SK-N-SH treated with all-trans-retinoic acid at 6 μM for 48 hours (cell line): ENCODE data around the gene LRFN5.

Experiments
- ATAC-seq: fragments of 200-7000 bp; cut with Tn5 transposase; 3 replicates; pipeline ENCODE4 v1.9.1; 2020; ENCODE audit warnings: mild to moderate bottlenecking, moderate library complexity
- ARNTL ChIP-seq: fragments of 450-650 bp; formaldehyde crosslinking; IDR thresholded peaks from 2 replicates; pipeline ENCODE4 v1.5.0; 2020; ENCODE audit warnings: low read depth, mild to moderate bottlenecking, moderate library complexity, borderline replicate concordance
- CSDC2 ChIP-seq: fragments of 250-450 bp; sonication (Bioruptor Pico); IDR thresholded peaks from 2 replicates; pipeline ENCODE4 v1.5.0; 2020; ENCODE audit warnings: mild to moderate bottlenecking, moderate library complexity
- ESRRG ChIP-seq: fragments of 250-450 bp; sonication (Bioruptor Pico); IDR thresholded peaks from 2 replicates; pipeline ENCODE4 v1.6.1; 2021; ENCODE audit warnings: mild to moderate bottlenecking
- GLIS3 ChIP-seq: fragments of 250-450 bp; sonication (Bioruptor Pico); IDR thresholded peaks from 2 replicates; pipeline ENCODE4 v1.5.0; 2020; ENCODE audit warnings: mild to moderate bottlenecking, moderate library complexity
- ISL1 ChIP-seq: fragments of 250-450 bp; sonication (Bioruptor Pico); IDR thresholded peaks from 2 replicates; pipeline ENCODE4 v2.1.2; 2022; ENCODE audit warnings: mild to moderate bottlenecking, moderate library complexity
- PPARA ChIP-seq: fragments of 250-450 bp; sonication (Bioruptor Pico); IDR thresholded peaks from 2 replicates; pipeline ENCODE4 v1.5.0; 2020; ENCODE audit warnings: mild to moderate bottlenecking, borderline replicate concordance
- RARB ChIP-seq: fragments of 250-450 bp; sonication (Bioruptor Pico); IDR thresholded peaks from 2 replicates; pipeline ENCODE4 v1.8.0; 2021; ENCODE audit warnings: mild to moderate bottlenecking, moderate library complexity
- TCF4 ChIP-seq: fragments of 250-450 bp; sonication (Bioruptor Pico); IDR thresholded peaks from 2 replicates; pipeline ENCODE4 v1.8.0; 2021; ENCODE audit warnings: mild to moderate bottlenecking, moderate library complexity, borderline replicate concordance
- TOX ChIP-seq: fragments of 250-450 bp; sonication (Bioruptor Pico); IDR thresholded peaks from 2 replicates; pipeline ENCODE4 v1.8.0; 2021; ENCODE audit warnings: mild to moderate bottlenecking, moderate library complexity, borderline replicate concordance
- ZFP3 ChIP-seq: fragments of 250-450 bp; sonication (Bioruptor Pico); IDR thresholded peaks from 2 replicates; pipeline ENCODE4 v1.5.0; 2020; ENCODE audit warnings: mild to moderate bottlenecking, moderate library complexity
- ZFP30 ChIP-seq: fragments of 450-650 bp; formaldehyde crosslinking; IDR thresholded peaks from 2 replicates; pipeline ENCODE4 v1.5.0; 2022; ENCODE audit warnings: mild to moderate bottlenecking, moderate library complexity
- ZNF565 ChIP-seq: fragments of 450-650 bp; formaldehyde crosslinking; conservative IDR thresholded peaks from 2 replicates; pipeline ENCODE4 v1.5.0; 2020; ENCODE audit warnings: low read depth, mild to moderate bottlenecking, moderate library complexity
- ZNF70 ChIP-seq: fragments of 450-650 bp; formaldehyde crosslinking; IDR thresholded peaks from 2 replicates; pipeline ENCODE4 v1.5.0; 2020; ENCODE audit warnings: mild to moderate bottlenecking, moderate library complexity
- ZNF8 ChIP-seq: fragments of 450-650 bp; formaldehyde crosslinking; IDR thresholded peaks from 2 replicates; pipeline ENCODE4 v1.5.0; 2020; ENCODE audit warnings: mild to moderate bottlenecking, moderate library complexity
- TF ChIP-seq, protein P1 (sequence below): fragments of 250-450 bp; sonication (Bioruptor Pico); IDR thresholded peaks from 2 replicates; pipeline ENCODE4 v1.5.1; 2021; ENCODE audit warnings: mild to moderate bottlenecking, moderate library complexity
- TF ChIP-seq, protein P2 (sequence below): fragments of 250-450 bp; sonication (Bioruptor Pico); IDR thresholded peaks from 2 replicates; pipeline ENCODE4 v1.8.0; 2021; ENCODE audit warnings: low read depth, mild to moderate bottlenecking, moderate library complexity, borderline replicate concordance
- TF ChIP-seq, protein P3 (sequence below): fragments of 250-450 bp; sonication (Bioruptor Pico); IDR thresholded peaks from 2 replicates; pipeline ENCODE4 v1.8.0; 2020; ENCODE audit warnings: mild to moderate bottlenecking, moderate library complexity, borderline replicate concordance
- TF ChIP-seq, protein P4 (sequence below): fragments of 250-450 bp; sonication (Bioruptor Pico); IDR thresholded peaks from 2 replicates; pipeline ENCODE4 v1.5.0; 2020; ENCODE audit warnings: mild to moderate bottlenecking, moderate library complexity
- TF ChIP-seq, protein P5 (sequence below): fragments of 250-450 bp; sonication (Bioruptor Pico); IDR thresholded peaks from 2 replicates; pipeline ENCODE4 v1.5.1; 2020; ENCODE audit warnings: low read depth, mild to moderate bottlenecking, moderate library complexity

Gene LRFN5

DNA sequence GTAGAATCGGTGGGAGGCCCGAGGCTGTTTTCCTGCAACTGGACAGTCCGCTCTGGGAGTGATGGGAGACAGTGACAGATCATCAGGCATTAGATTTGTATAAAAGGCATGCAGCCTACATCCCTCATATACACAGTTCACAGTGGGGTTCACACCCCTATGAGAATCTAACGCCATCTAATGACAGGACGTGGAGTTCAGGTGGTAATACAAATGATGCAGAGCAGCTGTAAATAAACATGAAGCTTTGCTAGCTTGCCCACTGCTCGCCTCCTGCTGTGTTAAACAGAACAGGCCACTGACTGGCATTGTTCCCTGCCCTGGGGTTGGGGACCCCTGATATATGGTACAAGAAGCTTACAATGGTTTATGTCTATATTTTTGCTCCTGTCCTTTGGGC lies 179.0 kb downstream of the LRFN5 start:
- no peak for ATAC-seq
- no peak for TF ChIP-seq ZNF70 (CRISPR knock-in tag)
- TF ChIP-seq, protein P1, sequence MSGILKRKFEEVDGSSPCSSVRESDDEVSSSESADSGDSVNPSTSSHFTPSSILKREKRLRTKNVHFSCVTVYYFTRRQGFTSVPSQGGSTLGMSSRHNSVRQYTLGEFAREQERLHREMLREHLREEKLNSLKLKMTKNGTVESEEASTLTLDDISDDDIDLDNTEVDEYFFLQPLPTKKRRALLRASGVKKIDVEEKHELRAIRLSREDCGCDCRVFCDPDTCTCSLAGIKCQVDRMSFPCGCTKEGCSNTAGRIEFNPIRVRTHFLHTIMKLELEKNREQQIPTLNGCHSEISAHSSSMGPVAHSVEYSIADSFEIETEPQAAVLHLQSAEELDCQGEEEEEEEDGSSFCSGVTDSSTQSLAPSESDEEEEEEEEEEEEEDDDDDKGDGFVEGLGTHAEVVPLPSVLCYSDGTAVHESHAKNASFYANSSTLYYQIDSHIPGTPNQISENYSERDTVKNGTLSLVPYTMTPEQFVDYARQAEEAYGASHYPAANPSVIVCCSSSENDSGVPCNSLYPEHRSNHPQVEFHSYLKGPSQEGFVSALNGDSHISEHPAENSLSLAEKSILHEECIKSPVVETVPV (CRISPR knock-in tag): no peak
- TF ChIP-seq, all 23 proteins: peak for 0

DNA sequence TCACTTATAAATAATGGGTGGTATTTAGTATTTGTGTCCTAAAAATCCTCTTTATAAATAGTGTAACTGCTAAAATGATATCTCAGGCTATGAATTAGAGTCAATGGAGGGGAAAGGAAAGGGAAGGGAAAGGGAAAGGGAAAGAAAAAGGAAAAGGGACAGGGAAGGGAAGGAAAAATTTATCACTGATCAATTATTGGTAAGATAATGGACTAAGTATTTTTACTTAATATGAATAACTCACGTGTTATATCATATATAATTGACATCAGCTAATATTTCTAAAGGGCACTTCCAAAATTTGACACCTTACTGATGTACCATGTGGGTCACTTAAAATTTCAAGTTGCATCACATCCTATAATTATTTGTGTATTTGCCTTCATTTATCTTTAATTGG lies 193.1 kb downstream of the LRFN5 start:
- TF ChIP-seq ESRRG (CRISPR knock-in tag) (no peak), ZNF565 (CRISPR knock-in tag) (no peak), PPARA (no peak), ARNTL (CRISPR knock-in tag) (no peak)
- no peak for ATAC-seq

DNA sequence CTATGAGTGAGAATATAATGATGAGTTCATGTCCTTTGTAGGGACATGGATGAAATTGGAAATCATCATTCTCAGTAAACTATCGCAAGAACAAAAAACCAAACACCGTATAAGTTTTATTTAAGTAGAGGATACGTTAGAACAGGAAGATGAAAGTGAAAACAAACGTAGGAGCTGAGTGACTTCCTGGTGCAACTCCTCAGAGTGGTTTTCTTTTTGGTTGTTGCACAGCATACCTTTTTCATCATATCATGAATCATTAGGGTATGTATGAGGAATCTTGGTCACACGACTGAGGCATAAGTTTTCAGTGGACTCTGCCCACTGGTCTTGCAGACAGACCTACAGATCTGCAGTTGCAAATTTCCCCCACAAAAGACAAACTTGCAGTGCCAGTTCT lies 199.0 kb downstream of the LRFN5 start:
- TF ChIP-seq, protein P2, sequence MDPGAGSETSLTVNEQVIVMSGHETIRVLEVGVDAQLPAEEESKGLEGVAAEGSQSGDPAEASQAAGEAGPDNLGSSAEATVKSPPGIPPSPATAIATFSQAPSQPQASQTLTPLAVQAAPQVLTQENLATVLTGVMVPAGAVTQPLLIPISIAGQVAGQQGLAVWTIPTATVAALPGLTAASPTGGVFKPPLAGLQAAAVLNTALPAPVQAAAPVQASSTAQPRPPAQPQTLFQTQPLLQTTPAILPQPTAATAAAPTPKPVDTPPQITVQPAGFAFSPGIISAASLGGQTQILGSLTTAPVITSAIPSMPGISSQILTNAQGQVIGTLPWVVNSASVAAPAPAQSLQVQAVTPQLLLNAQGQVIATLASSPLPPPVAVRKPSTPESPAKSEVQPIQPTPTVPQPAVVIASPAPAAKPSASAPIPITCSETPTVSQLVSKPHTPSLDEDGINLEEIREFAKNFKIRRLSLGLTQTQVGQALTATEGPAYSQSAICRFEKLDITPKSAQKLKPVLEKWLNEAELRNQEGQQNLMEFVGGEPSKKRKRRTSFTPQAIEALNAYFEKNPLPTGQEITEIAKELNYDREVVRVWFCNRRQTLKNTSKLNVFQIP: no peak
- TF ChIP-seq CSDC2 (CRISPR knock-in tag) (no peak), ZNF8 (CRISPR knock-in tag) (no peak), TOX (CRISPR knock-in tag) (no peak), RARB (CRISPR knock-in tag) (no peak), ISL1 (CRISPR knock-in tag) (no peak), PPARA (no peak), ZFP30 (CRISPR knock-in tag) (no peak), ZNF70 (CRISPR knock-in tag) (no peak), GLIS3 (CRISPR knock-in tag) (no peak), ZFP3 (CRISPR knock-in tag) (no peak), ARNTL (CRISPR knock-in tag) (no peak), ZNF565 (CRISPR knock-in tag) (no peak), TCF4 (CRISPR knock-in tag) (no peak)
- TF ChIP-seq, protein P3, sequence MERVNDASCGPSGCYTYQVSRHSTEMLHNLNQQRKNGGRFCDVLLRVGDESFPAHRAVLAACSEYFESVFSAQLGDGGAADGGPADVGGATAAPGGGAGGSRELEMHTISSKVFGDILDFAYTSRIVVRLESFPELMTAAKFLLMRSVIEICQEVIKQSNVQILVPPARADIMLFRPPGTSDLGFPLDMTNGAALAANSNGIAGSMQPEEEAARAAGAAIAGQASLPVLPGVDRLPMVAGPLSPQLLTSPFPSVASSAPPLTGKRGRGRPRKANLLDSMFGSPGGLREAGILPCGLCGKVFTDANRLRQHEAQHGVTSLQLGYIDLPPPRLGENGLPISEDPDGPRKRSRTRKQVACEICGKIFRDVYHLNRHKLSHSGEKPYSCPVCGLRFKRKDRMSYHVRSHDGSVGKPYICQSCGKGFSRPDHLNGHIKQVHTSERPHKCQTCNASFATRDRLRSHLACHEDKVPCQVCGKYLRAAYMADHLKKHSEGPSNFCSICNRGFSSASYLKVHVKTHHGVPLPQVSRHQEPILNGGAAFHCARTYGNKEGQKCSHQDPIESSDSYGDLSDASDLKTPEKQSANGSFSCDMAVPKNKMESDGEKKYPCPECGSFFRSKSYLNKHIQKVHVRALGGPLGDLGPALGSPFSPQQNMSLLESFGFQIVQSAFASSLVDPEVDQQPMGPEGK (CRISPR knock-in tag): no peak
- TF ChIP-seq, protein P1 (CRISPR knock-in tag): no peak
- TF ChIP-seq, protein P4, sequence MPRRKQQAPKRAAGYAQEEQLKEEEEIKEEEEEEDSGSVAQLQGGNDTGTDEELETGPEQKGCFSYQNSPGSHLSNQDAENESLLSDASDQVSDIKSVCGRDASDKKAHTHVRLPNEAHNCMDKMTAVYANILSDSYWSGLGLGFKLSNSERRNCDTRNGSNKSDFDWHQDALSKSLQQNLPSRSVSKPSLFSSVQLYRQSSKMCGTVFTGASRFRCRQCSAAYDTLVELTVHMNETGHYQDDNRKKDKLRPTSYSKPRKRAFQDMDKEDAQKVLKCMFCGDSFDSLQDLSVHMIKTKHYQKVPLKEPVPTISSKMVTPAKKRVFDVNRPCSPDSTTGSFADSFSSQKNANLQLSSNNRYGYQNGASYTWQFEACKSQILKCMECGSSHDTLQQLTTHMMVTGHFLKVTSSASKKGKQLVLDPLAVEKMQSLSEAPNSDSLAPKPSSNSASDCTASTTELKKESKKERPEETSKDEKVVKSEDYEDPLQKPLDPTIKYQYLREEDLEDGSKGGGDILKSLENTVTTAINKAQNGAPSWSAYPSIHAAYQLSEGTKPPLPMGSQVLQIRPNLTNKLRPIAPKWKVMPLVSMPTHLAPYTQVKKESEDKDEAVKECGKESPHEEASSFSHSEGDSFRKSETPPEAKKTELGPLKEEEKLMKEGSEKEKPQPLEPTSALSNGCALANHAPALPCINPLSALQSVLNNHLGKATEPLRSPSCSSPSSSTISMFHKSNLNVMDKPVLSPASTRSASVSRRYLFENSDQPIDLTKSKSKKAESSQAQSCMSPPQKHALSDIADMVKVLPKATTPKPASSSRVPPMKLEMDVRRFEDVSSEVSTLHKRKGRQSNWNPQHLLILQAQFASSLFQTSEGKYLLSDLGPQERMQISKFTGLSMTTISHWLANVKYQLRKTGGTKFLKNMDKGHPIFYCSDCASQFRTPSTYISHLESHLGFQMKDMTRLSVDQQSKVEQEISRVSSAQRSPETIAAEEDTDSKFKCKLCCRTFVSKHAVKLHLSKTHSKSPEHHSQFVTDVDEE: no peak
- TF ChIP-seq, protein P5, sequence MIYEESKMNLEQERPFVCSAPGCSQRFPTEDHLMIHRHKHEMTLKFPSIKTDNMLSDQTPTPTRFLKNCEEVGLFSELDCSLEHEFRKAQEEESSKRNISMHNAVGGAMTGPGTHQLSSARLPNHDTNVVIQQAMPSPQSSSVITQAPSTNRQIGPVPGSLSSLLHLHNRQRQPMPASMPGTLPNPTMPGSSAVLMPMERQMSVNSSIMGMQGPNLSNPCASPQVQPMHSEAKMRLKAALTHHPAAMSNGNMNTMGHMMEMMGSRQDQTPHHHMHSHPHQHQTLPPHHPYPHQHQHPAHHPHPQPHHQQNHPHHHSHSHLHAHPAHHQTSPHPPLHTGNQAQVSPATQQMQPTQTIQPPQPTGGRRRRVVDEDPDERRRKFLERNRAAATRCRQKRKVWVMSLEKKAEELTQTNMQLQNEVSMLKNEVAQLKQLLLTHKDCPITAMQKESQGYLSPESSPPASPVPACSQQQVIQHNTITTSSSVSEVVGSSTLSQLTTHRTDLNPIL: no peak
- ATAC-seq: no peak
